ENCODE results near the gene BEND6. TPM values are rescaled to one million over a fixed set of nuclear protein-coding genes. Genes with fewer than 3 reads are reported as not detected.

The BEND6 gene
- polyA plus RNA-seq, 1 donor (not counting 4 experiments of a cell fraction or from before 2014, with no cell fraction given) = 1.0 TPM

DNA sequence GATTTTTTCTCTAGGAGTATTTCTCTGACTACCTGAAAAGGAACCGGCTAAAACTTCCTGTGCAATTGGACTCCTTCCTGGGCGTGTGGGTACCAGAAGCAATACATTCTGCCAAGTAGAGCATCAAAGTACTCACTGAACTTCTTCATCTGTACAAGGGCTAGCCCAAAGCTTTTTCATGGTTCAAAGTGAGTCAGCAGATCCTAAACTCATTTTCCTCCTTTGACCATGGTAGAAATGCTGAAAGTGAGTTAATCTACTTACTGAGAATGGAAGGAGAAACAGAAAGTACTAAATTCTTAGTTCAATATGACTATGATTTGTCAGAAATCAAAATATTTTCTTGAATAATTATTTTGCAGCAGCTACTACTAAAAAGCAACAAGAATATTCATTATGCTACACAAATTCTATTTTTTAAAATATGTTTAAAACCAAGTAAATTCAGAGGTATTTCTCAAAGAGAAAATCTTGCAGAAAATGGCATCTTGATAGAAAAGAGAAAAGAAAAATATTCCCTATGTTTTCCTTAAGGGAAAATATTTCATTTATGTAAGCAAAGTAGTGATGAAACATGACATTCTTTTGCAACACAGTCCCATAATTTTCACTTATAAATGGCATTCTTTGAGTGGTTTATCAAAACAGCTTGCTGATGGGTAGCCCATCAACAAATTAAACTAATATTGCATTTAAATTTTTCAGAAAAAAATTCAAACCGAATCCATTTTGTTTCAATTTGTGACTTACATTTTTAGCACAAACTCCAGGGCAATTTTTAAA, 3.7 kb upstream of the BEND6 start:
- FAIRE-seq (no peak), DNase-seq (ENCODE audit: low read depth, low spot score) (no peak)
- Histone ChIP-seq H3K4me2 (ENCODE audit: control insufficient read depth, extremely low read depth, insufficient read depth, low read depth, low read length) (no peak overlapping the region), H3K79me2 (ENCODE audit: control insufficient read depth, insufficient read depth, low read length) (no peaks in the 10 kb centered on the region), H3K9me1 (ENCODE audit: control insufficient read depth, extremely low read depth, insufficient read depth, low read length) (no peaks in the 10 kb centered on the region), H3K4me3 (ENCODE audit: control insufficient read depth in 2 of 3, extremely low read depth in 1 of 3, insufficient read depth in 2 of 3, low read depth in 1 of 3, low read length in 3 of 3) (no peak overlapping the region), H3K27ac (ENCODE audit: control insufficient read depth, insufficient read depth, low read length) (no peak overlapping the region), H2AFZ (ENCODE audit: control insufficient read depth, low read length) (no peak overlapping the region), H3K9ac (ENCODE audit: control insufficient read depth, extremely low read depth, insufficient read depth, low read length) (no peak overlapping the region), H4K20me1 (ENCODE audit: control insufficient read depth, extremely low read depth, insufficient read depth, low read length) (no peaks in the 10 kb centered on the region), H3K36me3 (ENCODE audit: control insufficient read depth in 2 of 2, extremely low read depth in 1 of 2, insufficient read depth in 2 of 2, low read length in 2 of 2) (no peaks in the 10 kb centered on the region), H3K9me3 (ENCODE audit: control insufficient read depth, low read depth, low read length) (no peaks in the 10 kb centered on the region), H3K4me1 (ENCODE audit: control insufficient read depth, extremely low read depth, insufficient read depth, low read length) (peaks cover 25% of the 10 kb centered on the region), H3K27me3 (ENCODE audit: control insufficient read depth, extremely low read depth, insufficient read depth, low read length) (no peaks in the 10 kb centered on the region)
- TF ChIP-seq EZH2 (IDR thresholded peaks at IDR 0.05; ENCODE audit: low read length) = no peak
- TF ChIP-seq, protein P1, sequence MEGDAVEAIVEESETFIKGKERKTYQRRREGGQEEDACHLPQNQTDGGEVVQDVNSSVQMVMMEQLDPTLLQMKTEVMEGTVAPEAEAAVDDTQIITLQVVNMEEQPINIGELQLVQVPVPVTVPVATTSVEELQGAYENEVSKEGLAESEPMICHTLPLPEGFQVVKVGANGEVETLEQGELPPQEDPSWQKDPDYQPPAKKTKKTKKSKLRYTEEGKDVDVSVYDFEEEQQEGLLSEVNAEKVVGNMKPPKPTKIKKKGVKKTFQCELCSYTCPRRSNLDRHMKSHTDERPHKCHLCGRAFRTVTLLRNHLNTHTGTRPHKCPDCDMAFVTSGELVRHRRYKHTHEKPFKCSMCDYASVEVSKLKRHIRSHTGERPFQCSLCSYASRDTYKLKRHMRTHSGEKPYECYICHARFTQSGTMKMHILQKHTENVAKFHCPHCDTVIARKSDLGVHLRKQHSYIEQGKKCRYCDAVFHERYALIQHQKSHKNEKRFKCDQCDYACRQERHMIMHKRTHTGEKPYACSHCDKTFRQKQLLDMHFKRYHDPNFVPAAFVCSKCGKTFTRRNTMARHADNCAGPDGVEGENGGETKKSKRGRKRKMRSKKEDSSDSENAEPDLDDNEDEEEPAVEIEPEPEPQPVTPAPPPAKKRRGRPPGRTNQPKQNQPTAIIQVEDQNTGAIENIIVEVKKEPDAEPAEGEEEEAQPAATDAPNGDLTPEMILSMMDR (optimal IDR thresholded peaks at IDR 0.05 in 1 of 3, IDR thresholded peaks at IDR 0.05 in 1 of 3, conservative IDR thresholded peaks at IDR 0.05 in 1 of 3; ENCODE audit: extremely low read depth in 1 of 3, insufficient read depth in 2 of 3, low read length in 3 of 3) = no peak
- dilution Hi-C loops (cut with MboI; ENCODE audit: extremely low pct_ligation_motif_present, low sequenced_read_pairs) = no loop called here

DNA sequence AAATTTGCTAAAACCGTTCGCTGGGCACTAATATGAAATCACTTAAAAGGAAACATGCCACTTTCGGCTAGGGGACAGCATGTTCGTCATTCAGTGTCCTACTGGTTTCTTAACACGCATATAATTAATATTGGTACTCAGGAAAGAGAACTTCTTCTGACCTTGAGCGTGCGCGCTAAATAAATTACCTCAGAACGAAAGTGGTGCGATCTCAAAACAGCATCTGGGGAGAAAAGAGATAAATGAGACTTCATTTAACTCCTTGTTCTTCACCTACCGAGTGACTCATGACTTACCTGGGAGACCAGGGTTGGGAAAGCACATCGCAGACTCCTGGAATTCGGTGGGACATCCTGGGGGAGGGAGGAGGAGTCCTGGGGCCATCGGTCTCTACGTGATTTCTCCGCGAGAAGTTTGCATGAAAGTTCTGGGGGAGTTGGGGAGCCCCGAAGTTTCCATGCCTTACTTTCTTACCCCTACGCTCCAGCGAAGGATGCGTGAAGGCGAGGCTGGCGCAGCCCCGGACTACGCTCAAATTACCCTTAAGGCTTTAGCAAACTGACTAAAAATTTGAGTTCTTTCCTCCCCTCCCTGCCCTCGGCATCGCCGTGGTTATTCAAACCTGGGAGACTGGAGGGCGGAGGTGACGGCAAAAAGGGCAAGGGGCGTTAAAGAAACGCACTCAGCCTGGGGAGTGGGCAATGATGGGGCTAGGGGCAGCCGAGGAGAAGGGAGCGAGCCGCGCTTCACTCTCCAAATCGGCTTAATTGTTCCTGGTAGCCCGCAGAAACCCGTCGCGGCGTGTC, 1.1 kb upstream of the BEND6 start:
- Histone ChIP-seq H3K27ac (ENCODE audit: control insufficient read depth, insufficient read depth, low read length) (peak overlapping the region; percentile 76), H3K9ac (ENCODE audit: control insufficient read depth, extremely low read depth, insufficient read depth, low read length) (peak overlapping the region; percentile 79), H3K36me3 (ENCODE audit: control insufficient read depth in 2 of 2, extremely low read depth in 1 of 2, insufficient read depth in 2 of 2, low read length in 2 of 2) (no peaks in the 10 kb centered on the region), H4K20me1 (ENCODE audit: control insufficient read depth, extremely low read depth, insufficient read depth, low read length) (no peaks in the 10 kb centered on the region), H3K9me3 (ENCODE audit: control insufficient read depth, low read depth, low read length) (no peaks in the 10 kb centered on the region), H3K27me3 (ENCODE audit: control insufficient read depth, extremely low read depth, insufficient read depth, low read length) (no peaks in the 10 kb centered on the region), H3K4me2 (ENCODE audit: control insufficient read depth, extremely low read depth, insufficient read depth, low read depth, low read length) (peak overlapping the region; percentile 79), H3K4me3 (ENCODE audit: control insufficient read depth in 2 of 3, extremely low read depth in 1 of 3, insufficient read depth in 2 of 3, low read depth in 1 of 3, low read length in 3 of 3) (peak overlapping the region; percentile 61 to 89 (median 70)), H3K9me1 (ENCODE audit: control insufficient read depth, extremely low read depth, insufficient read depth, low read length) (no peaks in the 10 kb centered on the region), H2AFZ (ENCODE audit: control insufficient read depth, low read length) (peak overlapping the region; percentile 82), H3K79me2 (ENCODE audit: control insufficient read depth, insufficient read depth, low read length) (no peaks in the 10 kb centered on the region), H3K4me1 (ENCODE audit: control insufficient read depth, extremely low read depth, insufficient read depth, low read length) (peaks cover 16% of the 10 kb centered on the region)
- no peak for FAIRE-seq
- DNase-seq (ENCODE audit: low read depth, low spot score) = no peak
- TF ChIP-seq, protein P1 (optimal IDR thresholded peaks at IDR 0.05 in 1 of 3, IDR thresholded peaks at IDR 0.05 in 1 of 3, conservative IDR thresholded peaks at IDR 0.05 in 1 of 3; ENCODE audit: extremely low read depth in 1 of 3, insufficient read depth in 2 of 3, low read length in 3 of 3) = no peak
- no peak for TF ChIP-seq EZH2 (IDR thresholded peaks at IDR 0.05; ENCODE audit: low read length)
- dilution Hi-C loops (cut with MboI; ENCODE audit: extremely low pct_ligation_motif_present, low sequenced_read_pairs) = no loop called here

Measured in keratinocyte (primary cell).